Neural cell (in vitro differentiated cells): ENCODE data around the gene SLC22A16.

Source experiments
- EP300 ChIP-seq: fragments of 450-650 bp; conservative IDR thresholded peaks from 2 replicates; pipeline ENCODE4 v1.6.1; 2014; ENCODE audit warnings: antibody characterized with exemption, mild to moderate bottlenecking, moderate library complexity; ENCODE audit not compliant: poor library complexity, severe bottlenecking
- EZH2 ChIP-seq: fragments of 200-600, 300-800 bp; shearing (Covaris generic), sonication (generic); IDR thresholded peaks from 2 replicates; pipeline ENCODE4 v1.6.1; 2014; ENCODE audit warnings: antibody characterized with exemption, low read length, borderline replicate concordance, mild to moderate bottlenecking; ENCODE audit not compliant: insufficient read depth, poor library complexity, severe bottlenecking
- MXI1 ChIP-seq: fragments of 450-650 bp; conservative IDR thresholded peaks from 2 replicates; pipeline ENCODE4 v1.6.1; 2014; ENCODE audit warnings: antibody characterized with exemption, mild to moderate bottlenecking; ENCODE audit not compliant: poor library complexity, severe bottlenecking
- POLR2AphosphoS5 ChIP-seq: IDR thresholded peaks from 2 replicates; pipeline ENCODE4 v1.6.1; 2012
- RAD21 ChIP-seq: fragments of 450-650 bp; conservative IDR thresholded peaks from 2 replicates; pipeline ENCODE4 v1.6.1; 2014; ENCODE audit warnings: antibody characterized with exemption, mild to moderate bottlenecking, moderate library complexity
- SMC3 ChIP-seq: fragments of 450-650 bp; conservative IDR thresholded peaks from 2 replicates; pipeline ENCODE4 v1.6.1; 2014; ENCODE audit warnings: antibody characterized with exemption, mild to moderate bottlenecking, moderate library complexity; ENCODE audit not compliant: poor library complexity
- TAF1 ChIP-seq: IDR thresholded peaks from 2 replicates; pipeline ENCODE4 v1.6.1; 2012; ENCODE audit warnings: low read depth
- TF ChIP-seq, protein P1 (sequence below): fragments of 450-650 bp; IDR thresholded peaks from 2 replicates; pipeline ENCODE4 v1.5.1; 2014; ENCODE audit warnings: antibody characterized with exemption, mild to moderate bottlenecking, moderate library complexity; ENCODE audit not compliant: poor library complexity, severe bottlenecking
- TF ChIP-seq, protein P2 (sequence below): IDR thresholded peaks from 2 replicates; pipeline ENCODE4 v1.6.1; 2012; ENCODE audit warnings: borderline replicate concordance

DNA sequence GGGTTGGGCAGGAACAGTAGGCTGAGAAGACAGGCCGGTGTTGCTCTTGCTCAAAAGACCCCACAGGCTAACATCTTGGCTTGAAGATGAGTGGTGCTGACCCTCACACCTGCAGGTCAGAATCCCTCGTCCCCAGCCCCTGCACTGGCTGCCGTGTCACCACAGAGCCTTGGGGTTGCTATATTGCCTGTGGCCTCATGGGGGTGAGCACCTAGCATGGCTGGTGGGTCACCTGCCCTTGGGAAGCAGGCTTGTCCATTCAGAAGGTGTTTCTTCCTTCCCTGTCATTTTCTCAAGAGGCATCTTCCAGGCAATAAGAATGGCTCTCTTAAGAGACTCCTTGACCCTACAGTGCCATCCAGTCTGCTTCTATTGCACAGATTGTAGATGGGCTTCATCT is 7.7 kb downstream of the SLC22A16 start:
- TF ChIP-seq, protein P1, sequence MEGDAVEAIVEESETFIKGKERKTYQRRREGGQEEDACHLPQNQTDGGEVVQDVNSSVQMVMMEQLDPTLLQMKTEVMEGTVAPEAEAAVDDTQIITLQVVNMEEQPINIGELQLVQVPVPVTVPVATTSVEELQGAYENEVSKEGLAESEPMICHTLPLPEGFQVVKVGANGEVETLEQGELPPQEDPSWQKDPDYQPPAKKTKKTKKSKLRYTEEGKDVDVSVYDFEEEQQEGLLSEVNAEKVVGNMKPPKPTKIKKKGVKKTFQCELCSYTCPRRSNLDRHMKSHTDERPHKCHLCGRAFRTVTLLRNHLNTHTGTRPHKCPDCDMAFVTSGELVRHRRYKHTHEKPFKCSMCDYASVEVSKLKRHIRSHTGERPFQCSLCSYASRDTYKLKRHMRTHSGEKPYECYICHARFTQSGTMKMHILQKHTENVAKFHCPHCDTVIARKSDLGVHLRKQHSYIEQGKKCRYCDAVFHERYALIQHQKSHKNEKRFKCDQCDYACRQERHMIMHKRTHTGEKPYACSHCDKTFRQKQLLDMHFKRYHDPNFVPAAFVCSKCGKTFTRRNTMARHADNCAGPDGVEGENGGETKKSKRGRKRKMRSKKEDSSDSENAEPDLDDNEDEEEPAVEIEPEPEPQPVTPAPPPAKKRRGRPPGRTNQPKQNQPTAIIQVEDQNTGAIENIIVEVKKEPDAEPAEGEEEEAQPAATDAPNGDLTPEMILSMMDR = no peak
- TF ChIP-seq EZH2 (no peak), TAF1 (no peak), RAD21 (no peak), EP300 (no peak), POLR2AphosphoS5 (no peak), MXI1 (no peak), SMC3 (no peak)
- TF ChIP-seq, protein P2, sequence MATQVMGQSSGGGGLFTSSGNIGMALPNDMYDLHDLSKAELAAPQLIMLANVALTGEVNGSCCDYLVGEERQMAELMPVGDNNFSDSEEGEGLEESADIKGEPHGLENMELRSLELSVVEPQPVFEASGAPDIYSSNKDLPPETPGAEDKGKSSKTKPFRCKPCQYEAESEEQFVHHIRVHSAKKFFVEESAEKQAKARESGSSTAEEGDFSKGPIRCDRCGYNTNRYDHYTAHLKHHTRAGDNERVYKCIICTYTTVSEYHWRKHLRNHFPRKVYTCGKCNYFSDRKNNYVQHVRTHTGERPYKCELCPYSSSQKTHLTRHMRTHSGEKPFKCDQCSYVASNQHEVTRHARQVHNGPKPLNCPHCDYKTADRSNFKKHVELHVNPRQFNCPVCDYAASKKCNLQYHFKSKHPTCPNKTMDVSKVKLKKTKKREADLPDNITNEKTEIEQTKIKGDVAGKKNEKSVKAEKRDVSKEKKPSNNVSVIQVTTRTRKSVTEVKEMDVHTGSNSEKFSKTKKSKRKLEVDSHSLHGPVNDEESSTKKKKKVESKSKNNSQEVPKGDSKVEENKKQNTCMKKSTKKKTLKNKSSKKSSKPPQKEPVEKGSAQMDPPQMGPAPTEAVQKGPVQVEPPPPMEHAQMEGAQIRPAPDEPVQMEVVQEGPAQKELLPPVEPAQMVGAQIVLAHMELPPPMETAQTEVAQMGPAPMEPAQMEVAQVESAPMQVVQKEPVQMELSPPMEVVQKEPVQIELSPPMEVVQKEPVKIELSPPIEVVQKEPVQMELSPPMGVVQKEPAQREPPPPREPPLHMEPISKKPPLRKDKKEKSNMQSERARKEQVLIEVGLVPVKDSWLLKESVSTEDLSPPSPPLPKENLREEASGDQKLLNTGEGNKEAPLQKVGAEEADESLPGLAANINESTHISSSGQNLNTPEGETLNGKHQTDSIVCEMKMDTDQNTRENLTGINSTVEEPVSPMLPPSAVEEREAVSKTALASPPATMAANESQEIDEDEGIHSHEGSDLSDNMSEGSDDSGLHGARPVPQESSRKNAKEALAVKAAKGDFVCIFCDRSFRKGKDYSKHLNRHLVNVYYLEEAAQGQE = no peak
